Measurements from ENCODE around the gene TBCA.
"Not testable (repeated sequence)": the region's sequence is repeated elsewhere in the genome, so short reads cannot be mapped to it uniquely, and the experiment has no call there.

Gene TBCA

GRCh38 chr5:77699569-77699968 is 76.6 kb downstream of the TBCA start:
- DNase-seq: not testable (repeated sequence)

DNA sequence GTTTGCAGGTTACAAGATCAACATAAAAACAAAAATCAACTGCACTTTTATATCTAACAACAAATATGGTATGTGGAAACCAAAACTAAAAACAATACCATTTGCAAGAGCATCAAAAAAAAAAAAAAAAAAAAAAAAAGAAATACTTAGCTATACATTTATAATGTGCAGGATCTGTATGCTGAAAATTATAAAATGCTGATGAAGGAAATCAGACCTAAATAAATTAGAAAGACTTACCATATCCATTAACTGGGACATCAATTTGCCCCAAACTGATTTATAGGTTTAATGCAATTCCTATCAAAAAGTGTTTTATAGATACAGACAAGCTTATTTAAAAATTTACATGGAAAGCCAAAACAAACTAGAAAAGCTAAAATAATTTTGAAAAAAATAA is 77.2 kb downstream of the TBCA start:
- no peak for DNase-seq

DNA sequence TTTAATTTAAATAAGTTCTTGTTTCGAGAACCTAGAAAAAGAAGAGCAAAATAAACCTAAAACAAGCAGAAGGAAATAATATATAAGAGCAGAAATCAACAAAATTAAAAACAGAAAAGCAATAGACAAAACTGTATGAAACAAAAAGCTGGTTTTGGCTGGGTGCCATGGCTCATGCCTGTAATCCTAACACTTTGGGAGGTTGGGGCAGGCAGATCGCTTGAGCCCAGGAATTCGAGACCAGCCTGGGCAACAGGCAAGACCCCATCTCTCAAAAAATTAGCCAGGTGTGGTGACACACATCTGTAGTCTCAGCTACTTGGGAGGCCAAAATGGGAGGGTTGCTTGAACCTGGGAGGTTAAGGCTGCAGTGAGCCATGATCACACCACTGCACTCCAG is 78.4 kb downstream of the TBCA start:
- no peak for DNase-seq

DNA sequence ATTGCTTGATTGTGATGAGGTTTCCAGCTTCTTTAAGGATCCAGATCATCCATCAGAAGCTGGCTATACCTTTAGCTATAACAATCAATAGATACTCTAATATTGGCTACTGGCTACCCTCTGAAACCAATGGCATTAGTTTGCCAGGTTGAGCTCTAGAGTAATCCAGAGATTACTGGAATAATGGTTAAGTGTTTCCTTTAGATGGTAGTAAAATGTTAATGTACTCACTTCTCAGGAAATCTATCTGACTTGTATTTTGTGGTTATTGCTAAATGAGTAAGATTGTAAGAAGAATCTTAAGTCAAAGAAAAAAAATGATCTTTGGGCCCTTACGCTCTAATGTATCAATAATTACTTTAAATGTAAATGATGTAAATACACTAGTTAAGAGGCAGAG is 80.0 kb downstream of the TBCA start:
- DNase-seq: no peak

GRCh38 chr5:77693913-77694312 is 82.2 kb downstream of the TBCA start:
- no peak for DNase-seq

DNA sequence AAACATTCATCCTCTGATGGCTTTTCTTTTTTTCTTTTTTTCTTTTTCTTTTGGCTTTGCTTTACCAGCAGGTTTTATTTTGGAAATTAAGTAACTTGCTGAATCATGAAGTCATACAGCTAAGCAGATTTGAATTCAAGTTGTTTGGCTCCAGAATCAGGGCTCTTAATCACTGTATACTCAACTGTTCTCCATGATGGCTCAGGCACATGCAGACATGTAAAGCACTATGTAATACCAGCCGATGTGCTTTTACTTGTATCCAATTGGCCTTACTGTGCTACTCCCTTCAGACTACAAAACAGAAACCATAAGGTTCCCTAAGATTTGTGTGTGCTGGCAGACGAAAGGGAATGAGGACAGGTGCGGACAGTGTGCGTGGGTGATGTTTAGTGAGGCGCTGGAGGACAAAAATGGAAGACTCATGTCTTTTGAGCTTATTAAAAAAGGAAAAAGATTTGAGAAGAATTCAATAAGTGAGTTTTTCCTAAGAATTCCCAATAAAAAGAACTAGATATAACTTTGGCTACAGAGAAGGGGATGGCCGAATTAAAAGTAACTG is 92.9 kb downstream of the TBCA start:
- DNase-seq: no peak

DNA sequence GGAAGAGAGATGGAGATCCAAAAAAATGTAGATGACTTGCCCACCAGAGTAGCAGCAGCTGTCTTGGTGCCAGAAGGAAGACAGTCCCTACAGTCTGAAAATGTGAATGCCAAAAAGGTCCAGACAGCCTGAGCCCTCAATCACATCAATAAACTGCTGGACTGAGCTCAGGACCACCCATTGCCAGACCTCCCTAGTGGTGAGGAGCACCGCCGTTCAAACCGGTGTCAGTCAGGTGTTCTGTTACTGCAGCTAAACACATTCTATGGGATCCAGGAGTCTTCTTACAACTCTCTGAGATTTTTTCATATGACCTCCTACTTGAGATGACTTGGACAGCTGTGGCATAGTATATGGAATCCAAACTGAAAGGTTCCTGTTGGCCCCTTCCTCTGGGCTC is 105.6 kb downstream of the TBCA start:
- no peak for DNase-seq

DNA sequence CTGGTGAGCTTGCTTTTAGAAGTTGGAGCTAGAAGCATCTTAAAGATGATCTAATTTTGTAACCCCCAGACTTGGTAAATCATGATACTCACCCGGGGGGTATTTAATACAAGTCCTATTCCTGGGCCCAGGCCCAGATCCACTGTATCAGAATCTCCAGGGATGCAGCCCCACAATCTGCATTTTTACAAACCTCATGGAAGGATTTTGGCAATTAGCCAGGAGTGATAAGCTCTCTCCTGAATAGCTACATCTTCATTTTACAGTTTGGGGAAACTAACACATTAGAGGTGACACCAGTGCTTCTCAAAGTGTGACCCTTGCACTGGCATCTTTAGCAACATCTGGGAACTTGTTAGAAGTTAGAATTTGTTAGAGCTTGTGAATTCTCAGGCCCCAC is 106.5 kb downstream of the TBCA start:
- DNase-seq: no peak

DNA sequence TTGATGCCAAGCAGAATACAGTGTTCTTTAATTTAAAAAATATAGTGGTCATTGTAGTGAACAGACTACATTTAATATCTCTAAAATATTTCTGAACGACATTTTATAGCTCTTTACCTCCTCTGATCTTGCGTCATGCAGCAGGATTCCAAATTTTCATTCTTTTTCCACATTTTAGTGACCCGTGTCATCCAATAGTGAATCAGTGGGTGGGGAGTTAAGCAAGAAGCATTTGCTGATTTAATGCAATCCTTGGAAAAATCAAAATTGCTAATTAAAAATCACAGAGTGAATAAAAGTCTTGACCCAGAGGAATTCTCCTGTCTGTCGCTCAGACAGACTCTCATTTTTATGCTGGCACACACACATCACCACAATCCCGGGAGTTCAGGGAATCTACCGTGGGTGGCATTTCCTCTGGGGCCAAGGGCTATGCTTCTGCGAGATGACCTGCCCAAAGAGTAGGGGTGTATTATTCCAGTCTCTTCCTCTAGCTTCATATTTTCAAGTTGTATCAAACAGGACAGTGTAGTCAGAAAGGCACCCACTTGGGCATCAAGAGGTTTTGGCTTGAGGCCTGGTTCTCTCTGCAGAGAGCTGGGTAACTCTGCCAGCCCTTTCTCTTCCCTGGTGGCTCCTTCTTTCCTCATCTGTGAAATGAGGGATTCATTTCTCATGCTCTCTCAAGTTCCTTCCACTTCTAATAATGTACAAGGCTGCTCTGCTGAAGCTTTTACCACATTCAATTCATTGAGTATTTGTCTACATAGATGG is 112.9 kb downstream of the TBCA start:
- no peak for DNase-seq

- DNase-seq: no peak
These were observed 113.5 kb downstream of the TBCA start for GRCh38 chr5:77662635-77663034.

DNA sequence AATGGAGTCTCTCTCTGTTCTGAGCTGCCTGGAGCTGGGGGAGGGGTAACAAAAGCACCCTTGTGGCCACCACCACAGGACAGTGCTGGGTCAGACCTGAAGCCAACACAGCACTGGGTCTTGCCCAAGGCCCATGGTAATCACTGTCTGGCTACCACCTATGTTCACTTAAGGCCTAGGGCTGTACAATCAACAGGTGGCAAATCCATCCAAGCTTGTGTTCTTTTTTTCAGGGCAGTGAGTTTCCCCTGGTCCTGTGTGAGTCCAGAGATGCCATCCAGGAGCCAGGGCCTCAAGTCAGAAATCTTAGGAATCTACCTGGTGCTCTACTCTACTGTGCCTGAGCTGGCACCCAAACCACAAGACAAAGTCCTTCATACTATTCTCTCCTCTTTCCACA is 117.5 kb downstream of the TBCA start:
- DNase-seq: no peak

DNA sequence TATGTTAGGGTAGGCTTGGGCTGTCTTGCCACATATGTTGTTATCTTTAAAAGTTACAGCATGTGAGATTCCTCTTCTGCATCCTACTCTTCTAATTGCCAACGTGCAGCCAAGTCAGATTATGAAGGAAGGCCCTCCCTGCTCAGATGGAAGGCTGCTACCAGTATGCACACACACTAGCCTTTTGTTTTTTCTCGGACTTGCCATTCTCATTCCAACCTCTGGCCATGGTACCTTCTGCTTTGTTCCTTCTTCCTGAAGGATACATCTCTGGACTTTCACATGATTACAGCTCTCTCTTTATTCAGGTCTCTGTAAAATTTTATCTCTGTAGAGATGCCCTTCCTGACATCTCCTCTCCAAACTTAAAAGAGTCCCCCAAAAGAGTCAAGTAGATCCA is 124.8 kb downstream of the TBCA start:
- no peak for DNase-seq

GRCh38 chr5:77650686-77651085 is 125.5 kb downstream of the TBCA start:
- no peak for DNase-seq

GRCh38 chr5:77649776-77650175 is 126.4 kb downstream of the TBCA start:
- no peak for DNase-seq

GRCh38 chr5:77645995-77646639 is 130.0 kb downstream of the TBCA start:
- DNase-seq: no peak

- peak; percentile 57 for DNase-seq
These were observed 130.8 kb downstream of the TBCA start for GRCh38 chr5:77645158-77645994.

DNA sequence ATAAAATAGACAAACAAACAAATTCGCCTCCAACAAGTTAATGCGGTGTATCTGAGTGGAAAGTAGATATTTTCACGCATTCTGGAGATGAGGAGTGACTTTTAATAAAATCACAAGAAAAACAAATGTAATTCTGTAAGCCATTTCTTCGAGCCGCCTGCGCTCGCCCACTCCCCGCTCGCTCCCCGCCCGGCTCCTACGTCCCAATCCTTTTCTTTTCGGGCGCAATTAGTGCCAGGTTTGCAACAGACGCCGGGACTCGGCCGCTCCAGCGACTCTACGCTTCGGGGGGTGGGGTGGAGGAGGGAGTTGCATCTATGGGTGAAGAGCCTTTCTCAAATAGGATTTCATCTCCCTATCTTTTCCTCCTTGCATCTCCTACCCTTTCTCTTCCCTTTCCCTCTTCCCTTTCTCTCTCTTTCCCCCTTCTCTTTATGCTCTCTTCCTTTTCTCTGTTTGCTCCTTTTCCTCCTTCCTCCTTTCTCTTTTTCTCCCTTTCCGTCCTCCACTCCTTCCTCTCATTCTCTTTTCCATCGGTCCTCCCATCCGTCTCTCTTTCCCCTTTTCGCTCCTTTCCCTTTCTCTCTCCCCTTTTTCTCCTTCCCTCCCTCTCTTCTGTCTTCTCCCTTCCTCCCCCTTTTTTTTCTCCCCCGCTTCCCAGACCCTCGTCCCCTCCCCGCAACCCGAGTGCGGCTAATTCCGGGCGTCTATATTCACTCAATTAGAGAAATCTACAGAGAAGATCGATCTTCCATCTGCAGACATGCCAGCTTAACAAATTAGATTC is 131.6 kb downstream of the TBCA start:
- DNase-seq: peak; percentile 60

GRCh38 chr5:77643654-77644370 is 132.3 kb downstream of the TBCA start:
- DNase-seq: peak; percentile 11

DNA sequence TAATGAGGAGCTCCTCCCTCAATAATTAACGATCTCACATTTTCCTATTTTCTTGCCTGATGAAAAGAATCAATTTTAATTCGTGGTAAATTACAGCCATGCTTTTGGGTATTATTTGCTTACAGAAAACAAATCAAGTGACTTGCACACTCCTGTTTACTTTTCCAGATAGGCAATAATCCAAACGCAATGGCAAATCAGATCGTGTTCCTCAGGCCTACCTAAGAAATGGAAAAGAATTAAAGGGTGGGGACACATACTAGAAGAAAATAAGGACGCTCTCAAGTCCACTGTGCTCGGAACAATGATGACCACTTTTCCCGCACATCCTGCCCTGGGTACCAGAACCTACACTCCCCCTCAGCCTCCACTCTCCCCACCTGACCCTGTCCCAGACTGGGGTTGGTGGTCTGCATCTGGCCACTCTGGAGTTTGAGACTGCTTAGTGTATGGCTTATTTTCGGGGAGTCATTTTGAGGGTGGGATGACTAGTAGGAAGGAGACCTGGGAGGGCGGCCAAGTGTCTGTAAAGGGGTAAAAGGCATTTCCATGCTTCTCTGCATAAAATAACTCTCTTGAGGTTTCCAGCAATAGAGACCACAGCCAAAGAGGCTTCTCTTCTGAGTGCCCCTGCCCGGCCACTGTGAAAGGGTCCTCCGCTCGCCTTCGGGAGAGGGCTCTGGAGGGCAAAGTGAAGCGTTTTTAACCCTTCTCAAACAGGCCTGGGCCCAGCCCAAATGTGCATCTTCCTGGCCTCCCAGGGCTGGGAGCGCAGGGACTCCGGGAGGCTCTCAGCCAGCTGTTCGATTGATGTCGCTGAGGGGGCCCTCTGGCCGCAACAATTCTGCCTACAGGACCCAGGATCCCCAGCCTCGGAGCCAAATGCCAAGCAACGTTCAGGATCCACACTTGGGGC is 133.1 kb downstream of the TBCA start:
- no peak for DNase-seq

- no peak for DNase-seq
These were observed 134.0 kb downstream of the TBCA start for GRCh38 chr5:77641963-77642737.

All from NCI-H1436 (cell line).